ENCODE measurements around the gene ITIH1. TPM values are rescaled to one million over a fixed set of nuclear protein-coding genes. Genes with fewer than 3 reads are reported as not detected.
"Not testable (repeated sequence)": the region's sequence is repeated elsewhere in the genome, so short reads cannot be mapped to it uniquely, and the experiment has no call there.

The ITIH1 gene
- not detected in 2 replicates for total RNA-seq

GRCh38 chr3:52777127-52777958 lies at the start of gene ITIH1:
Gene ITIH1, plus strand, starts transcription at chr3:52777599. Its CDS starts 17 bp downstream, at chr3:52777616.
- no peak for DNase-seq (ENCODE audit: low read depth in 2 of 2)

GRCh38 chr3:52728753-52729152 lies 48.6 kb upstream of the ITIH1 start:
- not testable (repeated sequence) for DNase-seq (ENCODE audit: low read depth in 2 of 2)

GRCh38 chr3:52730681-52731080 lies 46.7 kb upstream of the ITIH1 start:
- peak; percentile 6 to 82 for DNase-seq (ENCODE audit: low read depth in 2 of 2)

GRCh38 chr3:52731590-52731989 lies 45.8 kb upstream of the ITIH1 start:
- no peak for DNase-seq (ENCODE audit: low read depth in 2 of 2)

GRCh38 chr3:52733256-52733891 lies 44.0 kb upstream of the ITIH1 start:
- DNase-seq (ENCODE audit: low read depth in 2 of 2) = no peak

GRCh38 chr3:52739730-52740129 lies 37.7 kb upstream of the ITIH1 start:
- no peak for DNase-seq (ENCODE audit: low read depth in 2 of 2)

- DNase-seq (ENCODE audit: low read depth in 2 of 2) = peak; percentile 58 to 71
These were observed 34.9 kb upstream of the ITIH1 start for GRCh38 chr3:52742418-52743041.

GRCh38 chr3:52743152-52743551 lies 34.2 kb upstream of the ITIH1 start:
- DNase-seq (ENCODE audit: low read depth in 2 of 2) = no peak

GRCh38 chr3:52743721-52744120 lies 33.7 kb upstream of the ITIH1 start:
- DNase-seq (ENCODE audit: low read depth in 2 of 2) = no peak

GRCh38 chr3:52752045-52752660 lies 25.2 kb upstream of the ITIH1 start:
- DNase-seq (ENCODE audit: low read depth in 2 of 2) = no peak

GRCh38 chr3:52754373-52754772 lies 23.0 kb upstream of the ITIH1 start:
- DNase-seq (ENCODE audit: low read depth in 2 of 2) = no peak

- no peak for DNase-seq (ENCODE audit: low read depth in 2 of 2)
These were observed 21.3 kb upstream of the ITIH1 start for GRCh38 chr3:52756141-52756540.

GRCh38 chr3:52763466-52763865 lies 13.9 kb upstream of the ITIH1 start:
- DNase-seq (ENCODE audit: low read depth in 2 of 2) = peak; percentile 22 to 27

GRCh38 chr3:52769786-52770455 lies 7.5 kb upstream of the ITIH1 start:
- DNase-seq (ENCODE audit: low read depth in 2 of 2) = no peak

- DNase-seq (ENCODE audit: low read depth in 2 of 2) = peak; percentile 90 to 94
These were observed 6.7 kb upstream of the ITIH1 start, which contains the start of gene NEK4 for GRCh38 chr3:52770496-52771333. Gene NEK4, minus strand, starts transcription at chr3:52770940. Its CDS starts 194 bp downstream, at chr3:52770746.

- DNase-seq (ENCODE audit: low read depth in 2 of 2) = no peak
These were observed 6.1 kb upstream of the ITIH1 start for GRCh38 chr3:52771334-52771681.

GRCh38 chr3:52771702-52772101 lies 5.7 kb upstream of the ITIH1 start:
- no peak for DNase-seq (ENCODE audit: low read depth in 2 of 2)

- DNase-seq (ENCODE audit: low read depth in 2 of 2) = no peak
These were observed 3.9 kb upstream of the ITIH1 start for GRCh38 chr3:52773361-52774065.

GRCh38 chr3:52774066-52774713 lies 3.2 kb upstream of the ITIH1 start:
- DNase-seq (ENCODE audit: low read depth in 2 of 2) = no peak
